Mesendoderm (in vitro differentiated cells): Measurements from ENCODE around the gene ACTR5.
"Not testable (repeated sequence)": the region's sequence is repeated elsewhere in the genome, so short reads cannot be mapped to it uniquely, and the experiment has no call there.

Experiments used
- DNase-seq: peaks from one replicate; pipeline ENCODE4 v3.0.0; 2013
- H2AK5ac ChIP-seq: 2 replicates; pipeline ENCODE4 v1.6.1; 2013; ENCODE audit warnings: low read length, inconsistent platforms
- H2BK120ac ChIP-seq: 2 replicates; pipeline ENCODE4 v1.6.1; 2013; ENCODE audit warnings: low read depth, mild to moderate bottlenecking, low read length, moderate library complexity, mixed read lengths
- H2BK15ac ChIP-seq: replicated peaks from 2 replicates; pipeline ENCODE4 v1.6.1; 2013; ENCODE audit warnings: low read depth, mild to moderate bottlenecking, moderate library complexity
- H2BK5ac ChIP-seq: 2 replicates; pipeline ENCODE4 v1.6.1; 2013; ENCODE audit warnings: low read length, inconsistent platforms
- H3K18ac ChIP-seq: 2 replicates; pipeline ENCODE4 v1.6.1; 2013; ENCODE audit warnings: mild to moderate bottlenecking, low read length, mixed read lengths
- H3K23ac ChIP-seq: one replicate; pipeline ENCODE4 v1.6.1; 2013; ENCODE audit warnings: low read length
- H3K27ac ChIP-seq: 2 replicates; pipeline ENCODE4 v1.5.1; 2013; ENCODE audit warnings: low read depth, mild to moderate bottlenecking, inconsistent platforms, low read length, moderate library complexity
- H3K27me3 ChIP-seq: 2 replicates; pipeline ENCODE4 v1.6.1; 2013; ENCODE audit warnings: low read length, control low read depth, mild to moderate bottlenecking, inconsistent platforms; ENCODE audit not compliant: insufficient read depth, poor library complexity
- H3K36me3 ChIP-seq: 2 replicates; pipeline ENCODE4 v1.6.1; 2013; ENCODE audit warnings: low read length, inconsistent platforms; ENCODE audit not compliant: control insufficient read depth, insufficient read depth
- H3K4ac ChIP-seq: one replicate; pipeline ENCODE4 v1.6.1; 2013; ENCODE audit warnings: low read depth, mild to moderate bottlenecking, low read length, moderate library complexity
- H3K4me1 ChIP-seq: 2 replicates; pipeline ENCODE4 v1.6.1; 2013; ENCODE audit warnings: low read depth, low read length, inconsistent platforms; ENCODE audit not compliant: control insufficient read depth
- H3K4me2 ChIP-seq: 2 replicates; pipeline ENCODE4 v1.6.1; 2013; ENCODE audit warnings: low read length
- H3K4me3 ChIP-seq: 2 replicates; pipeline ENCODE4 v1.5.1; 2013; ENCODE audit warnings: mild to moderate bottlenecking, low read length
- H3K56ac ChIP-seq: one replicate; pipeline ENCODE4 v1.6.1; 2013; ENCODE audit warnings: low read length
- H3K79me1 ChIP-seq: 2 replicates; pipeline ENCODE4 v1.6.1; 2013; ENCODE audit warnings: low read length, inconsistent platforms
- H3K79me2 ChIP-seq: 2 replicates; pipeline ENCODE4 v1.6.1; 2013; ENCODE audit warnings: mild to moderate bottlenecking, low read length; ENCODE audit not compliant: control insufficient read depth, insufficient read depth
- H3K9ac ChIP-seq: 2 replicates; pipeline ENCODE4 v1.6.1; 2013; ENCODE audit warnings: low read length, inconsistent platforms
- H4K5ac ChIP-seq: one replicate; pipeline ENCODE4 v1.6.1; 2013; ENCODE audit warnings: low read length
- H4K8ac ChIP-seq: one replicate; pipeline ENCODE4 v1.6.1; 2013; ENCODE audit warnings: low read depth, mild to moderate bottlenecking, control low read depth, low read length, moderate library complexity
- WGBS: extraction: QIAGEN DNeasy Blood & Tissue Kit; methylation state at CpG from one replicate; pipeline ENCODE4 v1.1.7; 2013; ENCODE audit warnings: low lambda C conversion rate, missing lambda C conversion rate; ENCODE audit not compliant: insufficient coverage; ENCODE audit errors: extremely low coverage; 5-methylcytosine and 5-hydroxymethylcytosine counted together

Gene ACTR5

GRCh38 chr20:38811769-38812168, 63.5 kb downstream of the ACTR5 start:
- no peak overlapping the region for H3K4ac ChIP-seq
- H3K9ac ChIP-seq = no peak overlapping the region
- no CpG with 5 or more reads among the region's 4 CpGs for WGBS
- peaks cover 8% of the 10 kb centered on the region for H3K79me1 ChIP-seq
- no peak overlapping the region for H2BK5ac ChIP-seq
- H4K8ac ChIP-seq = no peak overlapping the region
- no peak overlapping the region for H2AK5ac ChIP-seq
- H2BK120ac ChIP-seq = no peak overlapping the region
- H3K4me3 ChIP-seq = no peak overlapping the region
- no peaks in the 10 kb centered on the region for H3K27me3 ChIP-seq
- H3K56ac ChIP-seq = no peak overlapping the region
- no peak overlapping the region for H3K27ac ChIP-seq
- H3K79me2 ChIP-seq = peaks cover 5% of the 10 kb centered on the region
- H3K36me3 ChIP-seq = no peaks in the 10 kb centered on the region
- no peak overlapping the region for H3K18ac ChIP-seq
- H3K23ac ChIP-seq = no peak overlapping the region
- H3K4me1 ChIP-seq = no peaks in the 10 kb centered on the region
- DNase-seq = no peak
- no peak overlapping the region for H2BK15ac ChIP-seq
- H3K4me2 ChIP-seq = no peak overlapping the region
- no peak overlapping the region for H4K5ac ChIP-seq

- Histone ChIP-seq H3K4me3 (no peak overlapping the region), H3K4me1 (no peaks in the 10 kb centered on the region), H2BK5ac (no peak overlapping the region), H3K79me1 (peaks cover 8% of the 10 kb centered on the region), H3K27me3 (no peaks in the 10 kb centered on the region), H4K5ac (no peak overlapping the region), H3K56ac (no peak overlapping the region), H3K23ac (no peak overlapping the region), H4K8ac (no peak overlapping the region), H3K36me3 (no peaks in the 10 kb centered on the region), H3K18ac (no peak overlapping the region), H2AK5ac (no peak overlapping the region), H3K79me2 (peaks cover 5% of the 10 kb centered on the region), H2BK120ac (no peak overlapping the region), H3K4ac (no peak overlapping the region), H3K9ac (no peak overlapping the region), H2BK15ac (no peak overlapping the region), H3K27ac (no peak overlapping the region), H3K4me2 (no peak overlapping the region)
- no CpG with 5 or more reads among the region's 5 CpGs for WGBS
- no peak for DNase-seq
Measured at GRCh38 chr20:38812182-38812581, 63.9 kb downstream of the ACTR5 start.

- Histone ChIP-seq H3K79me2 (peaks cover 5% of the 10 kb centered on the region), H3K36me3 (no peaks in the 10 kb centered on the region), H3K4me1 (no peaks in the 10 kb centered on the region), H2BK15ac (no peak overlapping the region), H3K4me2 (no peak overlapping the region), H3K9ac (no peak overlapping the region), H3K56ac (no peak overlapping the region), H2BK120ac (no peak overlapping the region), H4K5ac (no peak overlapping the region), H3K4ac (no peak overlapping the region), H2BK5ac (no peak overlapping the region), H3K79me1 (peaks cover 6% of the 10 kb centered on the region), H3K23ac (no peak overlapping the region), H4K8ac (no peak overlapping the region), H3K27ac (no peak overlapping the region), H2AK5ac (no peak overlapping the region), H3K4me3 (no peak overlapping the region), H3K18ac (no peak overlapping the region), H3K27me3 (no peaks in the 10 kb centered on the region)
- no CpG with 5 or more reads among the region's 4 CpGs for WGBS
- DNase-seq = no peak
Measured at GRCh38 chr20:38812709-38813573, 64.7 kb downstream of the ACTR5 start.

- H3K4ac ChIP-seq, H3K23ac ChIP-seq, H4K8ac ChIP-seq, H3K9ac ChIP-seq, H2AK5ac ChIP-seq, H2BK5ac ChIP-seq, H3K36me3 ChIP-seq, H3K18ac ChIP-seq, H3K4me1 ChIP-seq, H2BK120ac ChIP-seq, H3K79me2 ChIP-seq, H3K27ac ChIP-seq, H3K27me3 ChIP-seq, DNase-seq, H4K5ac ChIP-seq, H3K4me3 ChIP-seq, H3K4me2 ChIP-seq, H3K79me1 ChIP-seq, H3K56ac ChIP-seq, H2BK15ac ChIP-seq: not testable (repeated sequence)
- no CpG with 5 or more reads among the region's 6 CpGs for WGBS
Measured at GRCh38 chr20:38813574-38813962, 65.3 kb downstream of the ACTR5 start.

GRCh38 chr20:38815446-38815845, 67.2 kb downstream of the ACTR5 start:
- no peak overlapping the region for H3K4me2 ChIP-seq
- no peak overlapping the region for H2BK120ac ChIP-seq
- H3K79me2 ChIP-seq = peaks cover under 1% of the 10 kb centered on the region
- no peaks in the 10 kb centered on the region for H3K27me3 ChIP-seq
- H4K5ac ChIP-seq = no peak overlapping the region
- no peak overlapping the region for H3K56ac ChIP-seq
- no peak overlapping the region for H3K4ac ChIP-seq
- H3K18ac ChIP-seq = no peak overlapping the region
- no peak overlapping the region for H2BK5ac ChIP-seq
- no peaks in the 10 kb centered on the region for H3K4me1 ChIP-seq
- no peaks in the 10 kb centered on the region for H3K36me3 ChIP-seq
- no peak overlapping the region for H3K27ac ChIP-seq
- H3K23ac ChIP-seq = no peak overlapping the region
- H3K79me1 ChIP-seq = peaks cover 5% of the 10 kb centered on the region
- no peak overlapping the region for H4K8ac ChIP-seq
- DNase-seq = no peak
- no peak overlapping the region for H3K9ac ChIP-seq
- no peak overlapping the region for H2AK5ac ChIP-seq
- no peak overlapping the region for H3K4me3 ChIP-seq
- H2BK15ac ChIP-seq = no peak overlapping the region
